Hematopoietic multipotent progenitor cell treated with erythropoietin and hydrocortisone succinate and interleukin-3 and kit ligand, for 4 days (in vitro differentiated cells): ENCODE measurements around the gene TOX2.

ENCODE experiments used
- DNase-seq: peaks from one replicate; pipeline ENCODE4 v3.0.0-alpha.2; 2015

TOX2 gene

GRCh38 chr20:44006126-44006525 is 91.5 kb downstream of the TOX2 start:
- DNase-seq = no peak

- DNase-seq = no peak
Measured at GRCh38 chr20:44006578-44006977, 91.9 kb downstream of the TOX2 start.

- DNase-seq = no peak
Measured at GRCh38 chr20:44008806-44009678, 94.4 kb downstream of the TOX2 start.

GRCh38 chr20:44009679-44009992 is 95.0 kb downstream of the TOX2 start:
- DNase-seq = no peak

- peak; percentile 94 for DNase-seq
Measured at GRCh38 chr20:44010162-44010704, 95.6 kb downstream of the TOX2 start.

- DNase-seq = peak; percentile 33
Measured at GRCh38 chr20:44011251-44011940, 96.7 kb downstream of the TOX2 start.

- no peak for DNase-seq
Measured at GRCh38 chr20:44012466-44013226, 98.0 kb downstream of the TOX2 start.

- DNase-seq = no peak
Measured at GRCh38 chr20:44014807-44015732, 100.4 kb downstream of the TOX2 start.

GRCh38 chr20:44015733-44016103 is 101.1 kb downstream of the TOX2 start:
- no peak for DNase-seq

GRCh38 chr20:44016525-44016924 is 101.9 kb downstream of the TOX2 start:
- no peak for DNase-seq

- DNase-seq = no peak
Measured at GRCh38 chr20:44017211-44017610, 102.6 kb downstream of the TOX2 start.

GRCh38 chr20:44017905-44018258 is 103.2 kb downstream of the TOX2 start:
- no peak for DNase-seq

- DNase-seq = no peak
Measured at GRCh38 chr20:44018259-44018941, 103.7 kb downstream of the TOX2 start.

GRCh38 chr20:44018942-44019637 is 104.4 kb downstream of the TOX2 start:
- no peak for DNase-seq

GRCh38 chr20:44019638-44020335 is 105.1 kb downstream of the TOX2 start:
- DNase-seq = peak; percentile 38

- DNase-seq = no peak
Measured at GRCh38 chr20:44020406-44021148, 105.9 kb downstream of the TOX2 start.

- no peak for DNase-seq
Measured at GRCh38 chr20:44021186-44021585, 106.5 kb downstream of the TOX2 start.

- DNase-seq = no peak
Measured at GRCh38 chr20:44021900-44022299, 107.2 kb downstream of the TOX2 start.

GRCh38 chr20:44022464-44022863 is 107.8 kb downstream of the TOX2 start:
- DNase-seq = no peak
